ENCODE measurements around the gene GOT1.

Gene GOT1

GRCh38 chr10:99442394-99442793 lies 12.0 kb upstream of the GOT1 start:
- ChIA-PET CTCF (interaction anchor here (0.6 to 1.6 kb wide), 3 partner anchors 50 to 1136 kb away, joined by 3 to 6 read pairs (median 3); no protein-coding TSS in a partner anchor), POLR2A (interaction anchor here (1.3 kb wide), 1 partner anchor 12 kb away, joined by 7 read pairs; the partner anchor contains the start of gene GOT1)
- TF ChIP-seq HOXA7 (CRISPR knock-in tag; IDR thresholded peaks at IDR 0.05; ENCODE audit: borderline replicate concordance) = no peak
- no peak for TF ChIP-seq ZNF157 (tag by site-specific recombination; IDR thresholded peaks at IDR 0.05)
- TF ChIP-seq KLF7 (tag by site-specific recombination; IDR thresholded peaks at IDR 0.05; ENCODE audit: borderline replicate concordance) = no peak
- no peak for TF ChIP-seq PRDM6 (tag by site-specific recombination; IDR thresholded peaks at IDR 0.05)
- TF ChIP-seq ZNF146 (tag by site-specific recombination; IDR thresholded peaks at IDR 0.05) = no peak
- no peak for TF ChIP-seq AEBP2 (tag by site-specific recombination; IDR thresholded peaks at IDR 0.05; ENCODE audit: borderline replicate concordance)
- TF ChIP-seq BCL6B (tag by site-specific recombination; IDR thresholded peaks at IDR 0.05) = no peak
- TF ChIP-seq SP3 (tag by site-specific recombination; IDR thresholded peaks at IDR 0.05) = no peak
- no peak for TF ChIP-seq ZNF473 (tag by site-specific recombination; IDR thresholded peaks at IDR 0.05)
- no peak for TF ChIP-seq ZNF140 (tag by site-specific recombination; IDR thresholded peaks at IDR 0.05)
- no peak for TF ChIP-seq ZNF114 (tag by site-specific recombination; IDR thresholded peaks at IDR 0.05)
- TF ChIP-seq ZNF660 (tag by site-specific recombination; IDR thresholded peaks at IDR 0.05) = no peak
- TF ChIP-seq ZNF10 (tag by site-specific recombination; IDR thresholded peaks at IDR 0.05) = no peak
- TF ChIP-seq KLF10 (tag by site-specific recombination; IDR thresholded peaks at IDR 0.05) = no peak
- TF ChIP-seq ZNF664 (tag by site-specific recombination; IDR thresholded peaks at IDR 0.05) = no peak
- no peak for TF ChIP-seq ZBTB21 (tag by site-specific recombination; IDR thresholded peaks at IDR 0.05)
- no peak for TF ChIP-seq ZNF148 (tag by site-specific recombination; IDR thresholded peaks at IDR 0.05; ENCODE audit: borderline replicate concordance)
- no peak for TF ChIP-seq ZBTB11 (tag by site-specific recombination; conservative IDR thresholded peaks at IDR 0.05; ENCODE audit: low read depth)
- no peak overlapping the region for H3K4me3 ChIP-seq (ENCODE audit: low read depth, low read length)
- H3K27ac ChIP-seq (ENCODE audit: extremely low read depth, low read depth, low read length) = no peak overlapping the region
- no peaks in the 10 kb centered on the region for H3K9me3 ChIP-seq (ENCODE audit: control insufficient read depth, insufficient read depth, low read depth, low read length)
- H3K4me1 ChIP-seq (ENCODE audit: control insufficient read depth, insufficient read depth, low read length) = peaks cover 2% of the 10 kb centered on the region; the same call in 1 of the 2 replicates
- H3K36me3 ChIP-seq (ENCODE audit: control insufficient read depth in 2 of 2, insufficient read depth in 1 of 2, low read length in 2 of 2) = peaks cover 0 to 6% of the 10 kb centered on the region in 2 experiments; a peak in 2 of 3 replicates
